COR-L47 (cell line): ENCODE results near the gene ARSI.

Experiments used
- DNase-seq: peaks from one replicate; lab custom pipeline; 2025; lab: John Stamatoyannopoulos, UW

Gene ARSI

DNA sequence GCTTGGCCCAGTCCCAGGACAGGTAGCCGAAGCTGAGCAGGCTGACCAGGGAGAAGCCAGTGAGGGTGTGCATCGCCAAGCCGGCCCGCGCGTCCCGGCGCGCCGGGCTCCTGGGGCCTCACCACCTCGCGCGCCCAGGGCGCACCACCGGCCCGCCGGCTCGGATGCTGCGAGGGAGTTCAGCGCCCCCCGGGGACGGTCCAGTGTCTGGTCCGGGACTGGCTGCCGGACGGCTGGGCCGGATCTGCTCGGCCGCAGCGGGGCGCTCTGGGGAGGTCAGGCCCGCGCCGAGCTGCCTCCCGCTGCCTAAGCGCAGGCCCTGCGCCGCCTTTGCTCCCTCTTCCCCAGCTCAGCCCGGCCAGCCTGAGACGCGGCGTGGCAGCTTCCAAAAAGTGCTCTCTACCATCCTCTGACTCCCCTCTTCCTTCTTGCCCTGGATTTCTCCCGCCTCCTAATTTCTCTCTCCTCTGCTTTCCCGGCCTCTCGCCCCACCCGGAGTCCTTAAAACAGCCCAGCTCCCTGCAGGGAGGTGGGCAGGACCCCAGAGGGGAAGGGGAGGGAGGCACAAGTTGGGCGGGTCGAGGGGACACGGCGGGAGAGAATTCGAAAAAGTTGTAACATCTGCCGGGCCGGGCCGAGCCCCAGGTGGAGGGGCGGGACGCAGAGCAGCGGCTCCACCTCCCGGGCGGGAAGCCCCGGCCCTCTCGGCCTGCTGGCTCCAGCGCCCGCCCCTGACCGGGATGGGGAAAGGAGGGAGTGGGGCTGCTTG, at the start of gene ARSI:
Gene ARSI, minus strand, starts transcription at position 605 of the 769 bp plus-strand sequence. Its CDS starts 532 bp downstream, at position 73.
- DNase-seq, result no peak

DNA sequence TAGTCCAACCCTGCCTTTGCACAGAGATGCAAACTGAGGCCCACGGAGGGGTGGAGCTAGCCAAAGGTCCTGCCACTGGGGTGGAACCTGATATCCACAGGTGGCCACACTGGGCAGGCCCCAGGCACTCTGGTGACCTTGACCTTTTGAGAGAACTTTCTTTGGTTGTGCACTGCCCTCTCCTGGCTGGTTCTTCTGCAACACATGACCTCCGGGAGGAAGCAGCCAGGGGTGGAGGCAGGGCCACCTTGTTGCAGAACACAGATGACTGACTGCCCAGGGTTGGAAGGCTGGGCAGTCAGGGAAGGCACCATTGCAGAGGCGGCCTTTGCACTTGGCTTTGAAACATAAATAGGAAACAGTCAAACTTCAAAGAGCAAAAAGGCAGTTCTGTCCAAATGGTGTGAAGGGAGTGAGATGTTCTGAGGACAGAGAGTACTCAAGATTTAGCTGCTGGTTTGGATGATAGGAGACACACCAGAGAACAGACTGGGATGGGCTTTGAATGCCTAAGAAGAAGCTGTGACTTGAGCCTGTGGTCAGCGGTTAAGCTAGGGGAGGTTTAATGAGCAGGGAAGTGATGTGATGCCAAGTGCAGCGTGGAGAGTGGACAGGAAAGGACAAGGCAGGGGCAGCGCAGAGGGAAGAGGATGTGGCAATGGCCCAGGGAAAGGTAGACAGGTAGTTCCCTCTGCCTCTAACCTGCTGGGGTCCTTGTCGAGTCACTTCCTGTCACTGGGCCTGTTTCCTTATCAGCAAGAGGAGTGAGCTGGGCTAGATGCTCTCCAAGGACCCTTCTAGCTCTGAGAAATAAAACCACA, 48.0 kb upstream of the ARSI start:
- DNase-seq, result peak; percentile 35

DNA sequence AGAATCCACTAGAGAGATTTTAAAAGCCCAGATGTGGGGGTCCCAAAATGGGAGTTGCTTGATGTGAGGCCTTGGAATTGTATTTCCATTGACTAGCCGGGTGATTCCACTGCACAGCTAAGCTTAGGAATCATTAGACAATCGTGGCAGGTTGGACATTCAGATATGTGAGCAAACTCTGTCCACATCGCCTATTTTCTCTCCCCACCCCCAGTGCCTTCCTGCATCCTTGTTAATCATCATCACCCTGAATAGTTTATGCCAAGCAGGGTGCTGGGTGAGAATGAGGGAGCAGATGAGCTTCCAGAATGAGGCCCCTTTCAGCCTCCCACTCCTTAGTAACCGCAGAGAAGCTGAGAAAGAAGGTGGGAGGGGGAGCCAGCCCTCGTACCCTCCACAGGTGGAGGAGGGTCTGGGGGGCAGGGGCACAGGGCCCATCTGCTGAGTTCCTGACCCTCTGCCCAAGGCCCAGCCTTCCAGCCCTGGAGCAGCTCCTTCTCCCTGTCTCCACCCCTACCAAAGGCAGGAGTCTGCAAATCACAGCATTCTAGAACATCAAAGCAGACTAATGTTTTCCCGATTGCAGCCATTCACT, 47.1 kb upstream of the ARSI start:
- DNase-seq, result no peak

GRCh38 chr5:150347451-150347850, 44.7 kb upstream of the ARSI start:
- DNase-seq, result no peak

- DNase-seq, result no peak
Observed at GRCh38 chr5:150347003-150347402, 44.3 kb upstream of the ARSI start.

DNA sequence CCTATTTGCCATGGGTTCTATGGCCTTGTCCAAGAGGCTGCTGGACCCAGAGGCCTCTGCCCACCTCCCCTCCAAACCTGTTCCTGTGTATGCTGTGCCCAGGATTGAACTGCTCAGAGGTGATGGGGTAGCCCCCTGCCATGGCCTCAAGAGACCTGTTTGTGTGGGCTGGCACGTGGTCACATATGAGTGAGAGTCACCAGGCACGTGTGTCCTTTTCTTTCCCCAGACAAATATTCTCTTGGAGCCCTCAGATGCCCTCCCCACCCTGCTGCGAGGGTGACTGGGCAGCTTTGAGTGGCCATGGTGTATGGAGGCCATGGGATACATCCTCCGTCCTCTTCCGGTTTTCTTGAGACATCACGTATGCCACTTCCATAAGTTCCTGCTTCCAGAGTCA, 43.9 kb upstream of the ARSI start:
- DNase-seq, result no peak

GRCh38 chr5:150345716-150346115, 43.0 kb upstream of the ARSI start:
- DNase-seq, result peak; percentile 28

- DNase-seq, result no peak
Observed at GRCh38 chr5:150343994-150344631, 41.4 kb upstream of the ARSI start.

- no peak for DNase-seq
Observed at GRCh38 chr5:150342583-150342982, 39.9 kb upstream of the ARSI start.

GRCh38 chr5:150341989-150342388, 39.3 kb upstream of the ARSI start:
- DNase-seq, result no peak

DNA sequence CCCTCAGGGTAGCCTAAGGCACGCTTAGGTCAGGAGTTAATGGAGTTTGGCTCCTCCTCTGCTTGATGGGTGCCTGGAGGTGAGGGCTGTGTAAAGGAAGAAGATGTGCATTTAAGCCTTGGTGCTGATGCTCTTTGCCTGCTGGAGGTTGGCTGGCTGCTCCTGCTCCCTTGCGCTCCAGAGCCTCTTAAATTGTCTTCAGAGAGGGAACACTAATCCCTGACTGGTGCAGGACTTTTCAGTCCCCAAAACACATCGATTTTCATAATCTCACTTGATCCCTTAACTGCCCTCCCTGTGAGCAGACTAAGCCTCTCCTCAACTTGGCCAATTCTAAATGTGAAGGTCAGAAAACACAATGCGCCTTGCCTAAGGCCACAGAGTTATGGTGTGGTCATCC, 38.6 kb upstream of the ARSI start:
- no peak for DNase-seq

DNA sequence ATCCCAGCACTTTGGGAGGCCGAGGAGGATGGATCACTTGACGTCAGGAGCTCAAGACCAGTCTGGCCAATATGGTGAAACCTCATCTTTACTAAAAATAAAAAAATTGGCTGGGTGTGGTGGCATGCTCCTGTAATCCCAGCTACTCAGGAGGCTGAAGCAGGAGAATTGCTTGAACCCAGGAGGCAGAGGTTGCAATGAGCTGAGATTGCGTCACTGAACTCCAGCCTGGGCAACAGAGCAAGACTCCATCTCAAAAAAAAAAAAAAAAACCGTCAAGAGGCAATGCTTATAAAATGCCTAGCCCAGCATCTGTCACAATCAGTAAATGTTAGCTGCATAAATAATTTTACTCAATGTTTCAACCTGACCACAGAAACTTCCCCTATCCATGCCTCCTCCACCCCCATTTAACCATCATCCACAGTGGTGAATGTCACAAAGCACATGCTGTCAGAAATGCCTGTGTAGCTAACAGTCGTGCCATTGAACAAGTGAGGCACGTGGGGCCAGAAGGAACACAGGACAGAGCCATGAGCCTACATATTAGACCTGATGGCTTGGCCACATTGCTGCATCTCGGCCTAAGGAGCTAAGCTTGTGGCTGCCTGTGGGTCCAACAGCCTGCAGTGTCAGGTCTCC, 38.0 kb upstream of the ARSI start:
- no peak for DNase-seq

GRCh38 chr5:150339841-150340240, 37.1 kb upstream of the ARSI start:
- no peak for DNase-seq

GRCh38 chr5:150339165-150339564, 36.5 kb upstream of the ARSI start:
- DNase-seq, result peak; percentile 63

GRCh38 chr5:150338546-150338945, 35.8 kb upstream of the ARSI start:
- no peak for DNase-seq

GRCh38 chr5:150335778-150336177, 33.1 kb upstream of the ARSI start:
- DNase-seq, result no peak

- DNase-seq, result no peak
Observed at GRCh38 chr5:150333400-150333799, 30.7 kb upstream of the ARSI start.

DNA sequence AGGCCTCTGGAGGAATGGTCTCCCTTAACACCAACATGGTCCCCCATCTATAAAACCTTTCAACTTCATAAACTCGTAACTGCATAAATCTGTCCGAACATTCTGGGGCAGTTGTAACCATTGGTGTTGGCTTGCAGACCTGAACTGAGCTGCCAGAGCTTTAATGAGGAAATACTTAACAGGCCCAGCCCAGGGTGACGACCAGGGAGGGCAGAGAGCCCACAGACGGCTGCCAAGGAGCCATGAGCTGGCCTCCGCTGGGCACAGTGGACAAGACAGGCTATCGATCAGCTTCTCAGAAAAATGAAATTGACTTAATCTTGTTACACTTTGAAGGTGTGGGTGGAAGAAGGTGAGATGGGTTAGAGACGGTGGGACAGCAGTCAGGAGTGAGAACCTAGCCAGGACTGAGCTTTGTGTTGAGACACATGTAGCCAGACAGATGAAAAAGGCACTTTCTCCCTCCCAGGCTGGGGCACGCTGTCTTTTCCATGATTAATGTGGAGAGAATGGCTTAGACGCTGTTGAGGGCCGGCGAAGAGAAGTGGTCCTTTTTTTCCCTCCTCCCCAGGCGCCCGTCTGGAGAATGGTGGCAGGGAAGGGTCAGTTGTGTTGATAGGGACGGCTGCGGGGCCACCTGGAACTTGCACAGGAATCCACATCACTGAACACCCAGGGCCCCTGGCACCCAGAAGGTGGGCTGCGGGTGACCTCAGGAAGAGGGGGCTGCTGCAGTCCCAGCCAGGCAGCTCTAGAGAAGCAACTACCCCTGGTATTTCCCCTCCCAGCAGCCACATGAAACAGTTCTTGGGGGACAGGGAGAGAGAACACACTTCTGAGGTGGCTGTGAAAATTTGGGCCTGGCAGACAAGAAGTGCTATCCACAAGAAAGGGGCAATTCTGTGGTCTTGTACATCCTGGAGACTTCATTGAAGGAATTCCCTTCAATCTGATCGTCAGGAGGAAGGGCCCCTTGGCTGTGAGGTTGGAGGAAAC, 27.5 kb upstream of the ARSI start:
- DNase-seq, result no peak

- DNase-seq, result no peak
Observed at GRCh38 chr5:150329038-150329437, 26.3 kb upstream of the ARSI start.

DNA sequence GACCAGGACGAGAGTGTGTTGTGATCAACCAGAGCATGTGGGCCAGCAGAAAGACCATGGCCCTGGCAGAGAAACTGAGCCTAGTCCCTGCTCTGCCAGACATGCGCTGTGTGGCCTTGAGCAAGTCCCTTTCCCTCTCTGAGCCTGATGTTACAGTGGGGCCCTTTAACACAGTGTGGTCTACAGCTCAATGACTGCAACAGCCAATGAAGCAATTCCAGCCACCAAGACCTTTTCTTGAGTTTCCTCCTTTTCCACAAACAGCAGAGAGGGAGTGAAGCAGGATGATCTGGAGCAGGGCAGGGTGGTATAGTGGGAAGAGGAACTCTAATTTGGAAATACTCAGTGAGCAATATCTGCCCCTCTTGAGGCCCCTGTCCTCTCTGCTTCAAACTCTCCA, 25.8 kb upstream of the ARSI start:
- no peak for DNase-seq

GRCh38 chr5:150327139-150327538, 24.4 kb upstream of the ARSI start:
- no peak for DNase-seq
